ENCODE results near the gene OR10J4. TPM values are rescaled to one million over a fixed set of nuclear protein-coding genes. Genes with fewer than 3 reads are reported as not detected.

Gene OR10J4
- total RNA-seq, 1 experiment from 2014 or later, result not detected

DNA sequence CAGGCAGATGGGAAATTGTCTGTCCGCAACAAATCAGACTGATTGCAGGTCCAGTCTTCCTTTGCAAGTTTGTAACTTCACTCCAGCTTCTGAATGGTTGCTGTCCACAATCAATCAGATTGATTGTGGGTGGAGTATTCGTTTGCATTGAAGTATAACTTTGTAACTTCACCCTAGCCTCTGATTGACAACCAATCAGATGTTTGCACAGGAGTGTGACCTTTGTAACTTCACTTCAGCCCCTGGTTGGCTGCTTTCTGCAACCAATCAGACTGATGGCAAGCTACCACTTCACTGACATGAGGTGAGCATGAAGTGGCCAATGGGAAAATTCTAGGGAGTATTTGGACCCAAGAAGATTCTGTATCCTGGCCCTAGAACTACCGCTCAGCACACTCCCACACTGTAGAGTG lies 33.2 kb downstream of the OR10J4 start:
- H3K4me3 Mint-ChIP-seq (ENCODE audit: low read depth, unreplicated experiment), result no peak overlapping the region
- intact Hi-C loops (cut with micrococcal nuclease; ENCODE audit: unreplicated experiment), result no loop called here
- no peak for DNase-seq
- H3K9me3 Mint-ChIP-seq (ENCODE audit: low read depth, unreplicated experiment), result peaks cover 7% of the 10 kb centered on the region
- H3K27ac Mint-ChIP-seq (ENCODE audit: unreplicated experiment), result no peak overlapping the region
- H3K27me3 Mint-ChIP-seq (ENCODE audit: unreplicated experiment), result no peaks in the 10 kb centered on the region
- H3K4me1 Mint-ChIP-seq (ENCODE audit: low read depth, unreplicated experiment), result no peaks in the 10 kb centered on the region
- no peaks in the 10 kb centered on the region for H3K36me3 Mint-ChIP-seq (ENCODE audit: insufficient read depth, unreplicated experiment)
- TF ChIP-seq CTCF (IDR thresholded peaks at IDR 0.05; ENCODE audit: unreplicated experiment), result no peak
- CTCF ChIA-PET, result no interaction called here
- no TSS peak for BruUV-seq (replicated peaks)

DNA sequence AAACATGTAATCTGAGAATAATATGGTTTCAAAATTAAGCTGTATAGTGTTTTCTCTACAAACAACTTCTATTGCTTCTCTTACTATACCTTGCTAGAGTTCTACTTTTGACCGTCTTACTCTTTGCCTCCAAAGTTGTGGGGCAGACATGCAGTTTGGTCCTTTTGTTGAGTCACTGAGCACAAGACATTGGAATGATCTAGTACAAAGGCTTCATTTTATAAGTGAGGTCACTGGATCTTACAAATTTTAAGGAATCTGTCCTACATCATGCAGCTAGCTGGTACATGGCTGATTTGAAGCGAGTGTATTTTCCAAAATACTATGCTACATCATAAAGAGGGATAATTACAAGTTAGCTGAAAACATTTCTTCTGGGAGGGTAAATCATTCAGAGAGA lies 36.3 kb downstream of the OR10J4 start:
- CTCF ChIA-PET, result no interaction called here
- H3K9me3 Mint-ChIP-seq (ENCODE audit: low read depth, unreplicated experiment), result peaks cover 6% of the 10 kb centered on the region
- no TSS peak for BruUV-seq (replicated peaks)
- H3K27me3 Mint-ChIP-seq (ENCODE audit: unreplicated experiment), result no peaks in the 10 kb centered on the region
- no peak overlapping the region for H3K4me3 Mint-ChIP-seq (ENCODE audit: low read depth, unreplicated experiment)
- no peaks in the 10 kb centered on the region for H3K4me1 Mint-ChIP-seq (ENCODE audit: low read depth, unreplicated experiment)
- intact Hi-C loops (cut with micrococcal nuclease; ENCODE audit: unreplicated experiment), result no loop called here
- TF ChIP-seq CTCF (IDR thresholded peaks at IDR 0.05; ENCODE audit: unreplicated experiment), result no peak
- H3K36me3 Mint-ChIP-seq (ENCODE audit: insufficient read depth, unreplicated experiment), result no peaks in the 10 kb centered on the region
- no peak overlapping the region for H3K27ac Mint-ChIP-seq (ENCODE audit: unreplicated experiment)
- no peak for DNase-seq

DNA sequence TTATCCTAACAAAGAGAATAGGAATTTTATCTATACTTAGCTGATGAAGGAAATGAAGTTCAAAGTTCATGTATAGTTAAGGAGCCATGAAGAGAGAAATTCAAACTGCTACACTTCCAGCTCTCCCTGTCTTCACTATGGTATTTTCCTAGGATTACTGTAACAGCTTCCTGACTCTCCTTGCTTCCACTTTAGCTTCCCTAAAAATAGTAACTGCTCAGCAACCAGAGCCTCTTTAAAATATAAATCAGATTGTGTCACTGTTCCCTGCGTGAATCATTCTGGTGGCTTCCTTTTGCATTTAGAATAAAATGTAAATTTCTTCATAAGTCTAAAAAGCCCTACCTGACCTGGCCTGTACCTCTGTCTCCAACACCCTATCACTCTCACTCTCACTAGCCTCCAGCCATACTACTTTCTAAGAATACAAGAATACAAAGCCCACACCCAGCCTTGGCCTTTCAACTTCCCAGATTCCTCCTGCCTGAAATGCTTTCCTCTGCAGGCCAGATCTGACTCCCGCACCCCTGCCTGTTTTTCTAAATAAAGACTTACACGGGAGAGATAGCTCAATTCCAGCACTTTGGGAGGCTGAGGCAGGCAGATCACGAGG lies 38.0 kb downstream of the OR10J4 start:
- no peak overlapping the region for H3K4me3 Mint-ChIP-seq (ENCODE audit: low read depth, unreplicated experiment)
- no peaks in the 10 kb centered on the region for H3K4me1 Mint-ChIP-seq (ENCODE audit: low read depth, unreplicated experiment)
- DNase-seq, result no peak
- TF ChIP-seq CTCF (IDR thresholded peaks at IDR 0.05; ENCODE audit: unreplicated experiment), result no peak
- H3K9me3 Mint-ChIP-seq (ENCODE audit: low read depth, unreplicated experiment), result peaks cover 5% of the 10 kb centered on the region
- BruUV-seq (replicated peaks), result no TSS peak
- H3K27me3 Mint-ChIP-seq (ENCODE audit: unreplicated experiment), result no peaks in the 10 kb centered on the region
- CTCF ChIA-PET, result interaction anchor here (0.6 to 0.7 kb wide), 2 partner anchors 107 to 191 kb away, joined by 5 to 9 read pairs; no protein-coding TSS in a partner anchor
- no peak overlapping the region for H3K27ac Mint-ChIP-seq (ENCODE audit: unreplicated experiment)
- H3K36me3 Mint-ChIP-seq (ENCODE audit: insufficient read depth, unreplicated experiment), result no peaks in the 10 kb centered on the region
- intact Hi-C loops (cut with micrococcal nuclease; ENCODE audit: unreplicated experiment), result no loop called here

DNA sequence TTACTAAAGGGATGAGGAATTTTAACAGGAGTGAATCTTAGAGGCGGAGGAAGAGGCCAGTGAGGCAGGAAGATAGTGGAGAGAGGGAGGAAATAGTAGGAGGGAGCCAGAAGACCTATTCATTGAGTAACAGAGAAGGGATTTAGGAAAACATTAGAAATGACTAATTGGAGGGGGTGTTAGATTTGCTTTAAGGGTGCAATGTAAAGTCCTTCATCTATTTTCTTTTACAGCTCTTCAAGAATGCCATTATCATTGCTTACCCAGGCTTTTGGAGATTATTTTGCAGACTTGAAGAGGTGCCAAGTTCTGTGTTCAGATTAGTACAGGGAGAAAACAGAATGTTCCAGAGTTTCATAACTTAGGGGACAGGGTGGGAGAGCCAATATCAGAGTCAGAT lies 41.3 kb downstream of the OR10J4 start:
- Mint-ChIP-seq H3K27me3 (ENCODE audit: unreplicated experiment) (no peaks in the 10 kb centered on the region), H3K4me1 (ENCODE audit: low read depth, unreplicated experiment) (no peaks in the 10 kb centered on the region), H3K9me3 (ENCODE audit: low read depth, unreplicated experiment) (peaks cover 8% of the 10 kb centered on the region), H3K27ac (ENCODE audit: unreplicated experiment) (no peak overlapping the region), H3K4me3 (ENCODE audit: low read depth, unreplicated experiment) (no peak overlapping the region), H3K36me3 (ENCODE audit: insufficient read depth, unreplicated experiment) (no peaks in the 10 kb centered on the region)
- TF ChIP-seq CTCF (IDR thresholded peaks at IDR 0.05; ENCODE audit: unreplicated experiment), result no peak
- CTCF ChIA-PET, result no interaction called here
- no TSS peak for BruUV-seq (replicated peaks)
- intact Hi-C loops (cut with micrococcal nuclease; ENCODE audit: unreplicated experiment), result no loop called here
- DNase-seq, result no peak
